ENCODE results near the gene KIAA1549. TPM values are rescaled to one million over a fixed set of nuclear protein-coding genes. Genes with fewer than 3 reads are reported as not detected.

The KIAA1549 gene
- total RNA-seq, 1 experiment from 2014 or later: 26.6 TPM

DNA sequence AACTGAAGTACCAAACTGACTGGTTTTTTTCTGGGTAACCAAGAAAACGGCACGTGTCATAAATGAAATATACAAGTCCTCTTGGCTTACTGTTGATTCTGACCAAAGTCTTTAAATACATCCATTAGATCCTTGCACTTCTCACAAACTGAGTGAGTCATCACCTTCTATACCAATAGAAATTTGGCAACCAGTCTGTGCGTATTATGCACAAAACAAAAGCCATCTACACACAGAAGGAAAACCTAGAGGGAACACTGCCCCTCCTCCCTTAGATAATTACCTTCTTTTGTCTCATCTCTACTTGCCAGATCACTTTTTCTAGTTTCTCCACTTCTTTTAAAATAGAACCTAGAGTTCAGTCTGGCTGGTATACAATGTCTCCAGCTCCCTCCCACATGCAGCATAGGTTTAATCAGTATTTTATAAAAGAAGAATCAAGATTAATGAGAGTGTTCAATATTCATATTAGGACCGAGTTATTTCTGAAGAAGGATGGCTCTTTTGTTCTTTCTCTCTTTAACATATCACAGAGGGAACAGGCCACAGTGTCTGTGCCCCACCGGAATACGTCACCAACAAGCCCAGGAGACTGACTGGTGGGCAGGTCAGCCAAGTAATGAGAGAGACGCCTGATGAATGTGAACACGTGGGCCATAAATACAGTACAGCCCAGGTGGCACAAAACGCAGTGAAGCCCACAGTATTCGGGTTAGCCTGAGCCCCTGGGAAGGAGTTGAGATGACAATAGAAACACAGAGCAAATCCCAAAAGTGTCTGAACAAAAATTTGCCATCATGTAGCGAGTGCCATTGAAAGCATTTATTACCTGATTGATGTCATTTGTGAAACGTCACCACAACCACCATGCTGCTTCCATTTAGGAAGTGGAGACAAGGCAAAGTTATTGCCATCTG lies 91.3 kb downstream of the KIAA1549 start:
- H3K27ac ChIP-seq: peak overlapping the region; percentile 78
- H3K9me2 ChIP-seq (ENCODE audit: insufficient read depth): no peaks in the 10 kb centered on the region
- peak in 1 of 2 experiments; percentile 83 for DNase-seq
- H3K27me3 ChIP-seq (ENCODE audit: insufficient read depth, low read depth): no peaks in the 10 kb centered on the region
- H4K20me1 ChIP-seq (ENCODE audit: insufficient read depth): no peaks in the 10 kb centered on the region
- peaks cover 47% of the 10 kb centered on the region for H3K4me1 ChIP-seq (replicated peaks; ENCODE audit: insufficient read depth)
- TF ChIP-seq, protein P1, sequence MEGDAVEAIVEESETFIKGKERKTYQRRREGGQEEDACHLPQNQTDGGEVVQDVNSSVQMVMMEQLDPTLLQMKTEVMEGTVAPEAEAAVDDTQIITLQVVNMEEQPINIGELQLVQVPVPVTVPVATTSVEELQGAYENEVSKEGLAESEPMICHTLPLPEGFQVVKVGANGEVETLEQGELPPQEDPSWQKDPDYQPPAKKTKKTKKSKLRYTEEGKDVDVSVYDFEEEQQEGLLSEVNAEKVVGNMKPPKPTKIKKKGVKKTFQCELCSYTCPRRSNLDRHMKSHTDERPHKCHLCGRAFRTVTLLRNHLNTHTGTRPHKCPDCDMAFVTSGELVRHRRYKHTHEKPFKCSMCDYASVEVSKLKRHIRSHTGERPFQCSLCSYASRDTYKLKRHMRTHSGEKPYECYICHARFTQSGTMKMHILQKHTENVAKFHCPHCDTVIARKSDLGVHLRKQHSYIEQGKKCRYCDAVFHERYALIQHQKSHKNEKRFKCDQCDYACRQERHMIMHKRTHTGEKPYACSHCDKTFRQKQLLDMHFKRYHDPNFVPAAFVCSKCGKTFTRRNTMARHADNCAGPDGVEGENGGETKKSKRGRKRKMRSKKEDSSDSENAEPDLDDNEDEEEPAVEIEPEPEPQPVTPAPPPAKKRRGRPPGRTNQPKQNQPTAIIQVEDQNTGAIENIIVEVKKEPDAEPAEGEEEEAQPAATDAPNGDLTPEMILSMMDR (conservative IDR thresholded peaks at IDR 0.05): no peak
- no peak for TF ChIP-seq EZH2 (IDR thresholded peaks at IDR 0.05; ENCODE audit: low read depth)
- ChIA-PET CTCF (no interaction called here), POLR2A (ENCODE audit: unreplicated experiment) (no interaction called here)
- intact Hi-C loops (cut with micrococcal nuclease; ENCODE audit: unreplicated experiment): loop anchor here (2.0 to 10.0 kb wide), 4 partner anchors 155 to 455 kb away; partner anchors contain the start of genes FMC1 and UBN2
- peaks cover 8% of the 10 kb centered on the region; the same call in 1 of the 2 replicates for H3K36me3 ChIP-seq (ENCODE audit: low read depth)
- H3F3A ChIP-seq (ENCODE audit: insufficient read depth, low read depth): peaks cover 43% of the 10 kb centered on the region
- no peak overlapping the region for H2AFZ ChIP-seq
- peak overlapping the region; percentile 80 for H3K4me2 ChIP-seq
- no peaks in the 10 kb centered on the region for H3K79me2 ChIP-seq (ENCODE audit: low read depth)
- no TSS peak for BruUV-seq (replicated peaks)
- peak overlapping the region; percentile 36; the same call in 1 of the 2 replicates for H3K4me3 ChIP-seq
- no peaks in the 10 kb centered on the region for H3K9me3 ChIP-seq (ENCODE audit: insufficient read depth, low read depth)

DNA sequence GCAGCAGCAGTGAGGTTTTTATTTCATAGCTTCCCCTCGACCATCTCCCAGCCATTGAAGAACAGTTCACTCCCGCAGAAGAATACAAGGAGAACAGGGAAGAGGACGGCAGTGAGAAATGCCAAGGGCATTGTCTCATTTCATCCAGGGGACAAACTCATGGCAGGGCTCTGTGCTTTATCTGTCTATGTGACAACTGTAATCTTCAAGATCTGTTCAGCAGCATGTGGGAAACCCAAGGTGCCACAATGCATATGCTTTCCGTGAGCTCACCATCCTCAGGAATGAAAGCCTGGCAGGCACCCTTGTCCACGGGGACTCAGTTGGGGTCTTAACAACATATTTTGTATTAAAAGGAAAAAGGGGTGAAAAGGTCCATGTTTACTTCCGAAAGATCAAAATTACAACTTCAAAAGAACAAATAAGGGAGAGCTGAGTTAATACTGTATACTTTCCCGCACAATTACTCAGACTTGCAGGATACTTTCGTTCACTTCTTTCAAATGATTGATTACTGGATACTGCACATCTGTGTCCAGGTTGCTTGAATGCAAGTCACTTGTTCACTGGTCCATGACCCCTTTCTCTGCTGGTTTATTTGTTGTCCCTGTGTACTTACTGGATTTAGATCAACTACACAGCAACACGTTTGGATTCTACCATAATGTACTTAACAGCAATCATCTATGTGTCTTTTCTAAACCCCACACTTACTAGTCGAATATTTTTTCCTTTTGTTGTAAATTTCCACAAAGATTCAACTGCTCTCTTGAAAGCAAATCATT lies 93.1 kb downstream of the KIAA1549 start:
- no peaks in the 10 kb centered on the region for H4K20me1 ChIP-seq (ENCODE audit: insufficient read depth)
- intact Hi-C loops (cut with micrococcal nuclease; ENCODE audit: unreplicated experiment): loop anchor here (10.0 kb wide), 1 partner anchor 457 kb away; the partner anchor contains the start of gene FMC1
- ChIA-PET CTCF (no interaction called here), POLR2A (ENCODE audit: unreplicated experiment) (no interaction called here)
- no peaks in the 10 kb centered on the region for H3K27me3 ChIP-seq (ENCODE audit: insufficient read depth, low read depth)
- no peak overlapping the region for H3K27ac ChIP-seq
- H3F3A ChIP-seq (ENCODE audit: insufficient read depth, low read depth): peaks cover 40% of the 10 kb centered on the region
- H3K4me3 ChIP-seq: no peak overlapping the region
- H3K9me3 ChIP-seq (ENCODE audit: insufficient read depth, low read depth): no peaks in the 10 kb centered on the region
- H3K9me2 ChIP-seq (ENCODE audit: insufficient read depth): no peaks in the 10 kb centered on the region
- H3K4me1 ChIP-seq (replicated peaks; ENCODE audit: insufficient read depth): peaks cover 42% of the 10 kb centered on the region
- BruUV-seq (replicated peaks): no TSS peak
- H3K36me3 ChIP-seq (ENCODE audit: low read depth): no peaks in the 10 kb centered on the region; the same call in 1 of the 2 replicates
- TF ChIP-seq EZH2 (IDR thresholded peaks at IDR 0.05; ENCODE audit: low read depth): no peak
- TF ChIP-seq, protein P1 (conservative IDR thresholded peaks at IDR 0.05): no peak
- DNase-seq: no peak
- no peak overlapping the region for H2AFZ ChIP-seq
- no peak overlapping the region for H3K4me2 ChIP-seq
- H3K79me2 ChIP-seq (ENCODE audit: low read depth): no peaks in the 10 kb centered on the region

DNA sequence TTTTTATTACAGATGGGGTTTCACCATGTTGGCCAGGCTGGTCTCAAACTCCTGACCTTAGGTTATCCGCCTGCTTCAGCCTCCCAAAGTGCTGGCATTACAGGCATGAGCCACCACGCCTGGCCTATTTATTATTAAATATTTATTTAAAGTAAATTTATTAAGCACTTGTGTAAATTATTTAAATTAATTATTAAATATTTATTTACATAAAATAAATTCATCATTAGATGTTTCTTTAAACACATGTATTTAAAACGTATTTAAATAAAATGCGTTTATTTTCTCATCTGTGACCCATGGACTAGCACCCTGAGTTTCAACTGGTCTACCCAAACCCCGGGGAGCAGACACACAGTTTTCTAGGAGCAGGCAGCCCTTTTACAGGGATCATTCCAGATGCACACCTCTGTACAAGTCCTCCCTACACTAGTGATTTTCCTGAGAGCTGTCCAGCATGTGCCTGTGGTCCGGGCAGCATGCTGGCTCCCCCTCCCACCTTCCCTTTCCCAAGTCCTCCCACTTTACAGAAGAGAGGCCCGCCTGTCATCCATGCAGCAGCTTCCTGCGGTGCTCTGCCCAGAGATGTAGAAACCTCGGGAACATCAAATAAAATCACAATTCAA lies 94.0 kb downstream of the KIAA1549 start:
- Histone ChIP-seq H3K79me2 (ENCODE audit: low read depth) (no peaks in the 10 kb centered on the region), H3K27me3 (ENCODE audit: insufficient read depth, low read depth) (no peaks in the 10 kb centered on the region), H3K9me3 (ENCODE audit: insufficient read depth, low read depth) (no peaks in the 10 kb centered on the region), H3K4me2 (no peak overlapping the region), H3K4me1 (replicated peaks; ENCODE audit: insufficient read depth) (peaks cover 33% of the 10 kb centered on the region), H3K9me2 (ENCODE audit: insufficient read depth) (no peaks in the 10 kb centered on the region), H4K20me1 (ENCODE audit: insufficient read depth) (no peaks in the 10 kb centered on the region), H3K4me3 (no peak overlapping the region), H3K36me3 (ENCODE audit: low read depth) (no peaks in the 10 kb centered on the region), H2AFZ (no peak overlapping the region), H3K27ac (no peak overlapping the region), H3F3A (ENCODE audit: insufficient read depth, low read depth) (peaks cover 32% of the 10 kb centered on the region)
- no TSS peak for BruUV-seq (replicated peaks)
- ChIA-PET CTCF (interaction anchor here (0.6 to 1.3 kb wide), 13 partner anchors 9 to 188 kb away, joined by 3 to 20 read pairs (median 5); partner anchors contain the start of gene KIAA1549), POLR2A (ENCODE audit: unreplicated experiment) (interaction anchor here (0.5 to 1.0 kb wide), 4 partner anchors 8 to 230 kb away, joined by 3 to 7 read pairs (median 4); no protein-coding TSS in a partner anchor)
- intact Hi-C loops (cut with micrococcal nuclease; ENCODE audit: unreplicated experiment): loop anchor here (10.0 kb wide), 1 partner anchor 458 kb away; the partner anchor contains the start of gene FMC1
- DNase-seq: no peak
- TF ChIP-seq EZH2 (IDR thresholded peaks at IDR 0.05; ENCODE audit: low read depth): no peak
- TF ChIP-seq, protein P1 (conservative IDR thresholded peaks at IDR 0.05): no peak
